SKM-1 treated with dmso at 0.1 percent for 144 hours (cell line): Measurements from ENCODE around the gene CBX7.
A peak's percentile ranks its signal among the peaks of the same experiment; 100 is the strongest.

Experiments
- DNase-seq: peaks from one replicate; lab custom pipeline; 2025; ENCODE audit not compliant: unreplicated experiment; lab: John Stamatoyannopoulos, UW

The CBX7 gene

GRCh38 chr22:39128508-39128907 lies 24.0 kb downstream of the CBX7 start:
- DNase-seq = no peak

DNA sequence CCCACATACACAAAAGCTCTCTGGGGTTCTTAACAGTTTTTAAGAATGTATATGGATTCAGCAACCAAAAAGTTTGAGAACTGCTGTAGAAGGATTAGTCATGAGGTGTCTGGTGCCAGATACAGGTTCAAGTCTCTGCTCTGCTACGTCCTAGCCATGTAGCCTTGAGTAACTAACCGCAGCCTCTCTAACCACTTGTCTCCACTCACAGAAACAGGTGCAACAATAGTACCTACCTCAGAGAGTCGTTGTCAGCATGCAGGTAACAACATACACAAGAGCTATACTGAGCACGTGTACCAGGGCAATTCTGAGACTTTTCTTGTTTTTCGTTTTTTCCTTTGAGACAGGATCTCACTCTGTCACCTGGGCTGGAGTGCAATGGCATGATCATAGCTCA lies 26.9 kb downstream of the CBX7 start:
- DNase-seq = no peak

DNA sequence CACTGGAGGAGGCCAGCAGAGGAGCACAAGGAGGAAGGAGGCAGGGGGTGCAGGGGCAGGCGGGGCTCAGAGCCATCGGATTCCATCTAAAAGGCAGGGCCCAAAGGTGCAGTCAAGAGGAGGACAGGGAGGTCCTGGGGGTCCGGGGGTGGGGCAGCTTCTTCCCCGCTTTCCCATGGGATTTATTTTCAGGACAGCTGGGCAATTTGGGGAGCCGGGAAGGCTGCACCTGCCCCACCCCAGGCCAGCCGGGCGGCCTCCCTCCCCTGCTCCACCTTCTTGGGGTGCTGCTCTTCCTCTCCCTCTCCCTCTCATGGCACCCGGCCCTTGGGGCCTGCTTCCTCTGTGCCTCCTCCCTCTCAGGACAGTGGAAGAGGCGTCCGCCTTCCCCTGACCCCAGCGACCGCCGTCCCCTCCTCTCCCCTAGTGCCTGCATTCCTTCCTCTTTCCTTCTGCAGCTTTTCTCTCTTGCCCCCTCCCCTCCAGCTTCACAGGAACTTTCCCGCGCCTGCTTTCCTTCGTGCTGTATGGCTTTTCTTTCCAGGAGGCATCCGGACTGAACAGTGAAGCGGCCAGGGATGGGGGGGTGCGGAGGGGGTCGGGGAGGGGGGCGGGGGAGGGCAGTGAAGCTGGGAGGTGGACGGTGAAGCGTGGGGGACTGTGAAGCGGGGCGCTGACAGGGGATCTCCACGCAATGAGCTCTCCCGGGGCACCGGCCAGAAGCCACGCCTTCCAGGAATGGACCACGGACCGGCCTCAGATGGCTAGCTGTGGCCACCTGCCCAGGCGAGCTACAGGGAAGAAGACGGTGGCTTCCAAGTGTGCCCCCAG lies 28.5 kb downstream of the CBX7 start:
- DNase-seq = no peak

DNA sequence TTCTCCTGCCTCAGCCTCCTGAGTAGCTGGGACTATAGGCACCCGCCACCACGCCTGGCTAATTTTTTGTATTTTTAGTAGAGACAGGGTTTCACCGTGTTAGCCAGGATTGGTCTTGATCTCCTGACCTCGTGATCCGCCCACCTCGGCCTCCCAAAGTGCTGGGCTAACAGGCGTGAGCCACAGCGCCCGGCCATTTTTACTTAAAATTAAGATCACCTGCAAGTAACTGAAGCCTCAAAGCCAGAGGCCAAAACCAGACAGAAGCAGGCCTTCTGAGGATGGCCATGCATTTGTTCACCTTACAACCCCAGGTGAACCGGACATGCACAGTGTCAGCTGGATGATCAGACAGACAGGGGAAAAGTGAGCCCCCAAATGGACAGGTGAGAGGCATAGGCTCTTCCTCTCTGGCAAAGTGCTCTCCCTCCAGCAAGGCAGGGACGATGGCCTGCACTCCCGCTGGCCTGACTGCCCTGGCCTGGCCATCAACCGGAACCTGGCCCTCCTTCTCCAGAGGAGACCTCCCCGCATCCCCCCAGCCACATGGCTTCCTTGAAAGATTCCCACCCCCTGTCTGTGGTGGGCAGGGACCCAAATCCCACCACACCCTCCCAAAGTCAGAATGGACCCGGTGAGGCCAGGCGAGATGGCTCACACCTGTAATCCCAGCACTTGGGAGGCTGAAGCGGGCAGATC lies 29.6 kb downstream of the CBX7 start:
- DNase-seq = no peak

- DNase-seq = no peak
Measured at GRCh38 chr22:39120983-39121382, 31.5 kb downstream of the CBX7 start.

- peak; percentile 49 for DNase-seq
Measured at GRCh38 chr22:39117585-39118191, 34.8 kb downstream of the CBX7 start.

DNA sequence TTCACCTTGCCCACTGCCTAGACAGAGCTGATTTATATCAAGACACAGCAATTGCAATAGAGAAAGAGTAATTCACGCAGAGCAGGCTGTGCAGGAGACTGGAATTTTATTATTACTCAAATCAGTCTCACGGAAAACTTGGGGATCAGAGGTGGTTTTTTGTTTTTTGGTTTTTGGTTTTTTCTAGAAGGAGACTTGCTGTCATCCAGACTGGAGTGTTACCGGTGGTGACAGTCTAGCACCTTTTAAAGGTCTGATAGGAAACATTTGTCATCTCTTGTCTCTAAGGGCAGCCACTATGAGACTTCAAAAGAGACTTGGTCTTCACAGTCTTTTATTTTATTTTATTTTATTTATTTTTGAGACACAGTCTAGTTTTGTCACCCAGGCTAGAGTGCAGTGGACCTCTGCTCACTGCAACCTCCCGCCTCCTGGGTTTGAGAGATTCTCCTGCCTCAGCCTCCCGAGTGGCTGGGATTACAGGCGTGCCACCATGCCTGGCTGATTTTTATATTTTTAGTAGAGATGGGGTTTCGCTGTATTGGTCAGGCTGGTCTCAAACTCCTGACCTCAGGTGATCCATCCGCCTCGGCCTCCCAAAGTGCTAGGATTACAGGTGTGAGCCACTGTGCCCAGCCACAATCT lies 36.4 kb downstream of the CBX7 start:
- no peak for DNase-seq

DNA sequence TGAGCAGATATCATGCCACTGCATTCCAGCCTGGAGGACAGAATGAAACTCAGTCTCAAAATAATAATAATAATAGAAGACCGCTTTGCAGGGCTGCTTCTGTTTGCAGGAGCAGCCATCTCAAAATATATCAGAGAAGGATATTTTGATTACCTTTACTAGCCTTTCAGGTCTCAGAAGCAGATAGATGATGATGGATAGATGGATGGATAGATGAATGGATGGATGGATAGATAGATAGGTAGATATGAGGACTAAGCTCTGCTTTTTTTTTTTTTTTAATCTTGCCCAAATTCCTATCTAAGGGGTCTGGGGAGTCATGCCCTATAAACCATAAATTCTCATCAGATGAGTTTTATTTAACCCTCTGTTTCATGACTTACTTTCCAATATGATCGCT lies 36.9 kb downstream of the CBX7 start:
- DNase-seq = no peak

DNA sequence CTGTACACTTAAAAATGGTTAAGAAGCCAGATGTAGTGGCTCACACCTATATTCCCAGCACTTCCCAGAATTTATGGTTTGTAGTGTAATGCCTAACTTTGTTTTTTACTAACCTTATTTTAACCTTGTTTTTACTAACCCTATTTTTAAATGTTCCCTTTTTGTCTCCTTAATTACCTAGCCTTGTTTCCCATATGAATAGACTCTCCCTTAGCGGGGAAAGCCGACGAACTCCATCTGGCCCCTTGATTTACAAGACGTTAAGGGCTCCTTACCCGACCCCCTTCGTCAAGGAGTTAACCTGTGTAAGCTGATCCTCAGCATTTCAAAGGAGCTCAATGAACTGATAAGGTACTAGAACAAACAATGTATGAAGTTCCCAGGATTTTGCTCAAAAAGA lies 38.4 kb downstream of the CBX7 start:
- DNase-seq = no peak

GRCh38 chr22:39110631-39111561 lies 41.6 kb downstream of the CBX7 start:
- peak; percentile 81 for DNase-seq

GRCh38 chr22:39109361-39109760 lies 43.1 kb downstream of the CBX7 start:
- no peak for DNase-seq

GRCh38 chr22:39108487-39108886 lies 44.0 kb downstream of the CBX7 start:
- DNase-seq = no peak

DNA sequence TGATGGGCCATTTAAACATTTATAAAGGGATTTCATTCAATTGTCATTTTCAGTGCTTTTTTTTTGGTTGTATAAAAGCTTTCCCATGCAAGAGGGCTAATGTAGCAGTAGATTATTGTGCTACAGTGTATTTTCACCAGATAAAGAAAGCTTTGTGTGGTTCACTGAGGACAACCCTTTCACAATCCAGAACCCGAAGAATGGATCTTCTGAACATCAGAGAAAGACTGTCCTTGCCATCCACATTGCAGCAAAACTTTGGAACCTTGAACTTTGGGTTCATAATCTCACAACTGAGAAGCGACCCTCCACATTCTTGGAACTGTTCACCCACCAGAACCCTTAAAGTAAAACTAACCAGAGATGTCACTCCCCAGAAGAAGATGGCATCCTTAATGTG lies 46.2 kb downstream of the CBX7 start:
- DNase-seq = no peak

GRCh38 chr22:39103431-39103830 lies 49.0 kb downstream of the CBX7 start:
- DNase-seq = no peak

DNA sequence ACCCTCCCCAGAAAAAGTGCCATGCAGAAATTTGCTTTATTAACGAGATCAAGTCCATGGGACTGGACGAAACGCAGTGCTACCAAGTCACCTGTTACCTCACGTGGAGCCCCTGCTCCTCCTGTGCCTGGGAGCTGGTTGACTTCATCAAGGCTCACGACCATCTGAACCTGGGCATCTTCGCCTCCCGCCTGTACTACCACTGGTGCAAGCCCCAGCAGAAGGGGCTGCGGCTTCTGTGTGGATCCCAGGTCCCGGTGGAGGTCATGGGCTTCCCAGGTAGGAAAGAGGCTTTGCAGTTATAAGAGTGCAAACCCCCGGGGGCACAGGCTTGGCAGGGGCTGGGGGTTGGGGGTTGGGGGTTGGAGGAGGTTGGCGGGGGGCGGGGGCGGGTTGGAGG lies 51.3 kb downstream of the CBX7 start:
- no peak for DNase-seq

DNA sequence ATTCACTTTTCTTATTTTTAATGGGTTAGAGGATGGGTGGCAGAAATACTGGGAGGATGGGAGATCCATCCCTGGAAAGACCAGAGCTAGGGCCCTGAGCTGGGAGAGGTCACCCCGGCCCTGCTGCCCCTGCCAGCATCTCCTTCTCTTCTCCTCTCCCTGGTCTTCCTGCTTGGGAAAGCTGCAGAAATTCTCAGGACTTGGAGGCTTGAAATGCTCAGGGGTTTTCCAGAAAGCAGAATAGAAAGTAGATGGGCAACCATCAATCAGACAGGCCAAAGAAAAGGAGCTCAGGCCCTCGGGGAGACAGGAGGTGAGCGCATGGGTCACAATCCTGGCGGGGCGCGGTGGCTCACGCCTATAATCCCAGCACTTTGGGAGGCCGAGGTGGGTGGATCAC lies 53.9 kb downstream of the CBX7 start:
- DNase-seq = no peak

GRCh38 chr22:39098026-39098425 lies 54.5 kb downstream of the CBX7 start:
- DNase-seq = no peak

DNA sequence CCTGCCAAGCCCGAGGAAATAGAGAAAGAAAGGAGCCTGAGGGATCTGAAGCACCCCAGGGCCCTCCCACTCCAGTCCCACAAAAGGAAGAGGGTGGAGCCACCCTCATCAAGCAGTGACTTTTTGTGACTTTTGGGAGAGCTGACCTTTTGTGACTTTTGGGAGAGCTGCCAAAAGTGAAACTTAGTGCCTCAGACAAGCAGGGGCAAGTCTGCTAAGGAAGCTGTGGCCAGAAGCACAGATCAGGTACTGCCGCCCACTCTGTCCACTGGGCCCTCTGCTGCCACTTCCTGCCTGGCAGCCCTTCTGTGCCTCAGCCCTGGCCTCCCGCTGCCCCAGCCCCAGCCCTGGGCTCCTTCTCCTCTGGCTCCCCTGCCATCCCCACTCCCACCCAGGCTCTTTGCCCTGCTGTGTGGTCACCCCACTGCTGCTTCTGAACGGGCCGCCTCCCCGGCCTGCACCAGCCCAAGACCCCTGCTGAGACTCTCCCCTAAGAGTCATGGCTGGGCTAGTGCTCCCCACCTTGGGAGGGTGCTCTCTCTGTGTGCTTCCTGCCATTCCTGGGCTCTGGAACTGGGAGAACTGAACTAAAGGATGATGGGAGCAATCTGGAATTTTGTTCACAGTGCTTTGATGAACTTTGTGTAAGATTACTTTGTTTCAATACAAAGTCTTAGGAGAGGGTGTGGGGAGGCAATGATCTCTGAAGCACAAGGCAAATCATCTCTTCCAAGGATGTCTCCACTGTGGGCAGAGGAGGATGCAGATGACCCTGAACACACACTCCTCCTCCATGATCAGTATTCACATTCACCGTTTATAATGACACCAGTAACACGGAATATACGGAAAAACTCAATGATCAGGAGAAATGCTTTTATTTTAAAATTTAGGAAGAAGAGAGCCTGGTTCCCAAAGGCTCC lies 55.1 kb downstream of the CBX7 start, which contains the start of gene APOBEC3H:
Gene APOBEC3H, plus strand, starts transcription at position 147 of the 923 bp plus-strand sequence. CDS start 3,035 bp downstream, outside the sequence.
- peak; percentile 92 for DNase-seq

DNA sequence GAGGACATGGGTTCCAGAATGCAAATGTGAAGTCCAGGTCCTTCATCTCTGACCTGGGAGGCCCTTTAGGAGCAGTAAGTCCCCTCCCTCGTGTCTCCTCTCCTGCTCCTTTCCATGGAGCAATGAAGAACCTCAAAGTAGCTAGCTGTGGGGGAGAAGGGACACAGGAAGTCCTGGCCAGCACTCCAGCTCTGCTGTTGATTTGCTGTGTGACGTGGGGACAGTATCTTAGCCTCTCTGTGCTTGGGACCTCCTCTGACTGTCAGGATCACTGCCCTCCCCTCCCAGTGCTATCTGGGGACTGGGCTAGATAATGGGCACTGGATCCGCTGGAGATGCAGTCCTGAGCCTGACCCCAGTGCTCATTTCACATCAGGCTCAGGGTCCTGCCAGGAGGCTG lies 56.5 kb downstream of the CBX7 start:
- no peak for DNase-seq
